ENCODE data around the gene CTNNA1.
A peak's percentile ranks its signal among the peaks of the same experiment; 100 is the strongest.
"Not testable (repeated sequence)": the region's sequence is repeated elsewhere in the genome, so short reads cannot be mapped to it uniquely, and the experiment has no call there.

Gene CTNNA1

DNA sequence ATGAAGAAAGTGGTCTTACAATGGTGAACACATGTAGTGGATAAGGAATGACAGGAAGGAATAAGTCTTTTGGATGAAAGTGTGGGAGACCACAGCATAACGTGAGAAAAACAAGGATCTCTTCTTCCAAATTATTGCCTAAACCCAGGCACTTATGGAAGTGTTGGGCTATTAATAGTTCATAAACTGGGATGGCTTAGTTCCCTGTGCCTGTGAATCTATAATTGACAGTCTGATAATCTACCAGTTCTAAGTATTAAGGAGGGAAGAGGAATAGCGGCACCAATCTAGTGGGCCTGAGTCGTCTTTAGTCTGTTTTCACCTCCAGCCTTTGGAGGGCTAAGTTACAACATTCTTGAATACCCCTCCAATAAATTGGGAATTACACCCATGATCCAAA lies 161.1 kb downstream of the CTNNA1 start:
- TF ChIP-seq, protein P1, sequence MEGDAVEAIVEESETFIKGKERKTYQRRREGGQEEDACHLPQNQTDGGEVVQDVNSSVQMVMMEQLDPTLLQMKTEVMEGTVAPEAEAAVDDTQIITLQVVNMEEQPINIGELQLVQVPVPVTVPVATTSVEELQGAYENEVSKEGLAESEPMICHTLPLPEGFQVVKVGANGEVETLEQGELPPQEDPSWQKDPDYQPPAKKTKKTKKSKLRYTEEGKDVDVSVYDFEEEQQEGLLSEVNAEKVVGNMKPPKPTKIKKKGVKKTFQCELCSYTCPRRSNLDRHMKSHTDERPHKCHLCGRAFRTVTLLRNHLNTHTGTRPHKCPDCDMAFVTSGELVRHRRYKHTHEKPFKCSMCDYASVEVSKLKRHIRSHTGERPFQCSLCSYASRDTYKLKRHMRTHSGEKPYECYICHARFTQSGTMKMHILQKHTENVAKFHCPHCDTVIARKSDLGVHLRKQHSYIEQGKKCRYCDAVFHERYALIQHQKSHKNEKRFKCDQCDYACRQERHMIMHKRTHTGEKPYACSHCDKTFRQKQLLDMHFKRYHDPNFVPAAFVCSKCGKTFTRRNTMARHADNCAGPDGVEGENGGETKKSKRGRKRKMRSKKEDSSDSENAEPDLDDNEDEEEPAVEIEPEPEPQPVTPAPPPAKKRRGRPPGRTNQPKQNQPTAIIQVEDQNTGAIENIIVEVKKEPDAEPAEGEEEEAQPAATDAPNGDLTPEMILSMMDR (IDR thresholded peaks at IDR 0.05; ENCODE audit: control insufficient read depth, extremely low read depth, insufficient read depth): no peak
- DNase-seq (ENCODE audit: low read depth): no peak

DNA sequence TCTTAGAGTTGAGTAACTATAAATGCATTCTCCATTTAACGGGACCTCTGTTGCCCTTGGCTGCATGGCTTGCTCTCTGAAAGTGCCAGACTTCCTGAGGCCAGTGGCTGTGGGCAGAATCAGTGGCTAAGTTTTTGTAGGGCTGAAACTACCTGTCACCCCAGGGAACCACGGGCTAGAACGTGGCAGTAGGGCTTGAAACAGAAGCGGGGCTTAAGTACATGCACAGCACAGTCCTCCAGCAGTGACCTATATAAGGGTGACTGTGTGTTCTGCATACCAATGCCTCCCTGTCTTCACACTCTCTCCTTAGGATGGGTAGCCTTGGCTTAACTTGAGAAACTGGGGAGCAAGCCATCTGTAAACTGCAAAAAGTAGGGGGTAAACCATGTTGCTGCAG lies 165.5 kb downstream of the CTNNA1 start:
- TF ChIP-seq, protein P1 (IDR thresholded peaks at IDR 0.05; ENCODE audit: control insufficient read depth, extremely low read depth, insufficient read depth): no peak
- no peak overlapping the region for H3K4me3 ChIP-seq (ENCODE audit: low read depth, low read length)
- DNase-seq (ENCODE audit: low read depth): no peak

More for the DNA sequence above, 161.1 kb downstream of the CTNNA1 start:
- no peak overlapping the region for H3K4me3 ChIP-seq (ENCODE audit: low read depth, low read length)

DNA sequence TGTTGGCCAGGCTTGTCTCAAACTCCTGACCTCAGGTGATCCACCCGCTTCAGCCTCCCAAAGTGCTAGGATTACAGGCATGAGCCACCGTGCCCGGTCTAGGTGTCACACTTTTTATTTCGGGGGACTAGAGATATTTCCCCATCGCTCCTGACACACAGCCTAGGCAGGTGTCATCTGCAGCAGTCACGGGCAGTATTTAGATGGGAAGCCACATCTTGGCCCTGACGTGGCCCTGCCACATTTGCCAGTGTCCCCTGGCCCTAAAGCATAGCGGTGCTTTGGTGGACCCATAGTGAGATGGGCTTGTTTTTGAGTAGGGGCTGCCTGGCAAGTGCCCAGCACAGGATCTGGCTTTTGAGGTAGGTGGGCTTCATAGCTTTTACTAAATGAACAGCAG lies 167.0 kb downstream of the CTNNA1 start:
- H3K4me3 ChIP-seq (ENCODE audit: low read depth, low read length): no peak overlapping the region
- TF ChIP-seq, protein P1 (IDR thresholded peaks at IDR 0.05; ENCODE audit: control insufficient read depth, extremely low read depth, insufficient read depth): no peak
- DNase-seq (ENCODE audit: low read depth): no peak

DNA sequence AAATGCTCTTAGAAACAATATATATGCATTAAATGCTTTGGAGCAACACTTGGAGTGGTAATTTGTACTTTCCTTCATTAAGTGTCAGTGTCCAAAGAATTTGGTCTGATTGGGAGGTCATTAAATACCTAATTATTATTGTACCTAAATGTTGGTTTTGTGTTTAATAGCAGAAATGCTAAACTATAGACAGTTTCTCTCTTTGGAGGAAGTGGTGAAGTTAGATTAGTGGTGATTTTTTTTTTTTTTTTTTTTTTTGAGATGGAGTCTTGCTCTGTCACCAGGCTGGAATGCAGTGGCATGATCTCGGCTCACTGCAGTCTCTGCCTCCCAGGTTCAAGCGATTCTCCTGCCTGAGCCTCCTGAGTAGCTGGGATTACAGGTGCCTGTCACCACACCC lies 168.1 kb downstream of the CTNNA1 start:
- not testable (repeated sequence) for H3K4me3 ChIP-seq (ENCODE audit: low read depth, low read length); DNase-seq (ENCODE audit: low read depth)

DNA sequence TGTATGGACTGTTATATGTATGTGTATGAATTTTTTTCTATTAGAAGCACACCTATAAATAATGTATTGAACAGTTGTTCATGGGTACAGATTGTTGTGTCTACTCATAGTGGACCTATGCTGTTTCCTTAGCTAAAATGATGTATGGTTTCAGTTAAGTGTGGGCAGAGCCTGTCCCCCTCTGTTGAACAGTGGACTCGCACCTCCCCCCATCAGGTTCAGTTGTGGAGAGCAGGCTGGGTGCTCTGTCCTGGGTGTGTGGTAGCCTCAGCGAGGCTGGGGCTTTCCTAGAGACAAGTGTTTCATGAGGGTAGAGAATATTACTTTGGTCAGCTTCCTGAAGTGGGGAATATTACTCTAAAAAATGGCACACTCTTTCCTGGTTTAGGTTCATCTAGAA lies 169.3 kb downstream of the CTNNA1 start:
- TF ChIP-seq, protein P1 (IDR thresholded peaks at IDR 0.05; ENCODE audit: control insufficient read depth, extremely low read depth, insufficient read depth): 0 out of 2 replicates have a peak, but pooled peaks have one; percentile 0
- H3K4me3 ChIP-seq (ENCODE audit: low read depth, low read length): no peak overlapping the region

DNA sequence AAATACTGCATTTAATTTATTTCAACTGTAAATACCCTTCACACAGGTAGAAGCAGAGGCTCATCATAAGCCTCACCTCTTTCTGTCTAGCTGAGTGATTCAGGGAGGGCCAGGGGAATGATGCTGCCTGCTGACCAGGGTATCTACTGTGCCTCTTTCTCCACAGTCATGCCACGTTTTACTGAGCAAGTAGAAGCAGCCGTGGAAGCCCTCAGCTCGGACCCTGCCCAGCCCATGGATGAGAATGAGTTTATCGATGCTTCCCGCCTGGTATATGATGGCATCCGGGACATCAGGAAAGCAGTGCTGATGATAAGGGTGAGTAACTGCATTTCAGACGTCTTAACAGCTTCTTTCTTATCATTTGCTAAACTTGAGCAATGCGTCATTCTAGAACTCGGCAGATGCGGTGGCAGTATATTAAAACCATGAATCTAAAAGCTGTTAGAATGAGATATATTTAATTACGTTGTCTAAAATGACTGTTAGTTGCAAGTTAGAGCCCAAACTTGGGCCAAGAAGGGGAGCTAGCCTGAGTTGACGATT lies 171.9 kb downstream of the CTNNA1 start:
- DNase-seq (ENCODE audit: low read depth): no peak
- no peak overlapping the region for H3K4me3 ChIP-seq (ENCODE audit: low read depth, low read length)
- TF ChIP-seq, protein P1 (IDR thresholded peaks at IDR 0.05; ENCODE audit: control insufficient read depth, extremely low read depth, insufficient read depth): no peak

More for the DNA sequence above, 169.3 kb downstream of the CTNNA1 start:
- DNase-seq (ENCODE audit: low read depth): no peak

DNA sequence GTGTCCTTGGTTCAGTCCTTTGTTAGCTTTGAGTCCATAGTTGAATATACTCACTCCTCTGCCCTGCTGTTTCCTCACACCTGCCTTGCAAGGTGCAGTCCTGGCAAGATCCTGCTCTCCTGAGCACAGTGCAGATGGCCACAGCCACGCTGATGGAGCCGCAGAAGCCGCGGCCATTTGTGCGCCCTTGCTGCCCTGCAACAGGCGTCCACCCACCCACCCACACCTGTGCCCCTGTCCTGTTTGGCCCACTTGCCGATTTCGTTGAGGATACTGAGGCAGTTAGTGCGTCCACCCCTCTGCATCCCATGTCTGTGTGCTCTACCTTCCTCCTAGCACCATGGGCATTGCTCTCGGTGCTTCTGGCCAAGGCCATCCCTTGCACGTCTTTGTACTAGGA lies 173.0 kb downstream of the CTNNA1 start:
- TF ChIP-seq, protein P1 (IDR thresholded peaks at IDR 0.05; ENCODE audit: control insufficient read depth, extremely low read depth, insufficient read depth): no peak
- no peak overlapping the region for H3K4me3 ChIP-seq (ENCODE audit: low read depth, low read length)
- no peak for DNase-seq (ENCODE audit: low read depth)

Measured in LNCaP clone FGC (cell line).